NK-92 (cell line): Measurements from ENCODE around the gene ZNF488.

Source experiments
- DNase-seq: peaks from one replicate; lab custom pipeline; 2025; ENCODE audit not compliant: unreplicated experiment; lab: John Stamatoyannopoulos, UW

The ZNF488 gene

DNA sequence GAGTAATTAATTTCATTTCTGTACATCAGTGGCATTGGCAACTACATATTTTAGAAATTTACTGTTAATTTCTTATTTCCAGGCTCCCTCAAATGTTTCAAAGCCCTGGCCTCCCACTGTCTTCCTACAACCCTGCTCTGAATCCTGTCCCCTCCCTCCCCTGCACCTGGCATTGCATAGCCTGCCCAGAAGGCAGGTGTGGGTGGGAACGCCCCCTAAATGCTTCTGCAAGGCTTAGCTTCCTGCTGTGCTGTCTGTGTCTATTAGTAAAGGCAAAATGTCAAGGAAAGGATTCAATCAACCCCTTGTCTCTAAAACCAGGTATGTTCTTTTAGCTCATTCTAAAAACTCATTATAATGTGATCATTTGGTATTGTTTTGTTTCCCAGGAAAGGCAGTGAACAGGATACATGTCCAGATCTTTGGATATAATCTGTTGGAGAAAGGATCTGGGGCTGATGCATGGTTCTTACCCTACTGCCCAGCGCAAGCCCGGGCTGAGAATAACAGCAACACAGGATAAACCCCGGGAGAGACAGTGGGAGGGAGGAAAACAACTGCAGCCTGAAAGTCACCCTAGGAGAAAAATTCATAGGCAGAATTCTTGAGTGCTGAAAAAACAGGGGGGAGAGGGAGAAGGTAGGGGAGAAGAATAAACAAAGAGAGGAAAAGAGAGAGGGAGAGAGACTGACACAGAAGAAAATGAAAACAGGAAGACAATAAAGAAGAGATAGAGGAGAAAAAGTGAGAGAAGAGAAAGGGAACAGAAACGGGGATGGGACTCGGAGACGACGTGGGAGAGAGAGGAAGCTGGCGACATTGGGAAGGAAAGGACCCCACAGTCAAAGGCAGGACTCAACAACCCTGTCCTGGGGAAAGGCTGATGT is 589 bp downstream of the ZNF488 start:
- DNase-seq: no peak

DNA sequence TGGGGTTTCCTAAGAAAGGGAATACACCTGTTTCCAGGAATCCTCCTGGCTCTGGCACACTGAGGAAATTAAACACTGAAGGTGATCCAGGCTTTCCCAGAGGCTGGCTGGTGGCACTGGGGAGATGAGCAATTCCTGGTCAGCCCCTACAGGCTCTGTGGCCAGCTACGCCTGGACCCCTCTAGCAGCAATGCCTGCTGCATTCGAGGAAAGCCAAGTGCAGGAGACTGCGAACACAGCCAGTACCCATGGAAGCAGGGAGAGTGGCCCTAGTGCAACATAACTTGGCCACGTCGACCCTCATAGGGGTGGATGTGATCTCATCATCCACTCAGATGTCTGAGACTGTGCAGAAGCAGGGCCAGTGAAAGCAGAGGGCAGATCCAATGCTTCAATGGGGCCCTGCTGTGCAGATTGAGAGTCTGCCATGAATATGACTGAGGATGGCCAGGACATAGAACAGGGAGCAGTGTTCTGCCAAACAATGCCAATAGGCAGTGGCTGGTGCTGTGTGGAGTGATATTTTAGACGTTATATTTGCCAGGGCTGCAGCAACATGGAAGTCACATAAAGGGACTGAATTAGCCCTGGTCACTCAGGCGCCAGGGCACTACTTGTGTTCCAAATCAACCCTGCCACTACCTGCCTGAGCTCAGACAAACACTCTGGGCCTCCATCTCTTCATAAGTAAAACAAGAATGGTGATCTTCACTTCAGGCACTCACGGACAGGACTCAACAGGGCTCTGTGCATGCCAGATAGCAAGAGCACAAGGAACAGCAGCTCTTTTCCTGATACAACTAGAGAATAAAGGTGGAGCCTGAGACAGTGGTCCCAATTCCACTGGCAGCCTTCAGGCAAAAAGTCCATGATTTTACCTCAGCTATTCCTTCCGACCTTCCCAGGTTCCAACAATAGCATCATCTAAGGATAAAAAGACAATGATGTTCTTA is 2.4 kb downstream of the ZNF488 start:
- no peak for DNase-seq

DNA sequence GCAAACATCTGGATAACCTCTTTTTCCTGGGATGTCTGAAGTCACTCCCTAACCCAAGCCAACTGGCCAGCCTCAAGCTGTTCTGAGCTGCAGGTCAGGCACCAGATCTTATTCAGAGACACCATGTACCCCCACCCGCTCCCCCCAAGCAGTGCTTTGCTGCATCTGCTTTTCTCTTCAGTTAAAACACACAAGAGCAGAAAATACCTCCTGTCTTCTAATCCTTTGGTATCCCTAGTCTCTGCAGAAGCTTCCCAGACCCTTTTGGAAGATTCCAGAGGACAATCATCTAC is 3.0 kb downstream of the ZNF488 start:
- DNase-seq: no peak

DNA sequence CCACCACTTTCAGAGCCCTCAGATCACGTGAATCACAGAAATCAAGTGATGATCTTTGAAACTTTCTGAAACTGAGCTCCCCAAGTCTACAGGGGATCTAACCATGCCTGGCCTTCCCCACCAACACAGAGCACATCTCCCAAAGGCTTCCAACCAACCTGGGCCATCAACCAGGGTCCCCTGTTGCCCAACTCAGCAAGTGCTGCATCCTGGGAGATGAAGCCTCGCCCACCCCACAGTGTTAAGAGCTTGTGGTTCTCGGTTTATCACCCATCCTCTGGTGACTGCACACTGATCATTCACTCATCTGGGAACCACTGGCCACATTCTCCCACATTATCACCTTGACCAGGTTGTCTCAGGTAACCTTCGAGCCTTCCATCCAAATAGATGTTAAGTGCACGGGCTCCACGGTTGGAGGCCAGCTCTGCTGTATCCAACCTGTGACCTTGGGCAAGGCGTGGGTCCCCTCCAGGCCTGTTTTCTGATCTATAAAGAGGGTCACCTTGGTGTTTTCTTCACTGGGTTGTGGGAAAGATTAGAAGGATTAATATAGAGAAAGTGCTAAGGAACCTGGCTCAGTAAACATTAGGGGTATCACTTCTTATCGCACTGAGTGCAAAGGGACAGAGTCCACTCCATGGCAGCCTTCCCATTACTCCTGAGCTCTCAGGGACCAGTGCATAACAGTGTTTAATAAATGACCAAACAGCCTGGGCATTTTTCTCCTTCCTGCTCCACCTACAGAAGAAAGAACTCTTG is 3.6 kb downstream of the ZNF488 start:
- no peak for DNase-seq

DNA sequence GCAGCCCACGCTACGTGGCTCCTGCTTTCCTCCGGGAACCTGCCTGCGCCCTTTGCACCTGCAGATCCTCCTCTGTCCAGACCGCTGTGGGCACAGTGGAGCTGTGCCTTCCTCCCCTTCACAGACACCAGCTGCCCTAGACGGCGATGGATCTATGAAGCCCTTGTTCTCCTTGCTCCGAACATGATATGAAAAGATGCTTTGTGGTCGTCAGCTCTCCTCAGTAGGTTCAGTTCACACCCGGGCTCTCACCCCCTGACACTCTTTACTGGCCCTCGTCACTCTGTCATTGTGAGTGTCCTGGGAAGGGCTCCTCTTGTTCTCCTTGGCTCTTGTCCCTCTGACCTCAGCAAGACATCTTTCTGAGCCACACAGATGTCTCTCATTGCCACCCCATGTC is 4.2 kb downstream of the ZNF488 start:
- no peak for DNase-seq

DNA sequence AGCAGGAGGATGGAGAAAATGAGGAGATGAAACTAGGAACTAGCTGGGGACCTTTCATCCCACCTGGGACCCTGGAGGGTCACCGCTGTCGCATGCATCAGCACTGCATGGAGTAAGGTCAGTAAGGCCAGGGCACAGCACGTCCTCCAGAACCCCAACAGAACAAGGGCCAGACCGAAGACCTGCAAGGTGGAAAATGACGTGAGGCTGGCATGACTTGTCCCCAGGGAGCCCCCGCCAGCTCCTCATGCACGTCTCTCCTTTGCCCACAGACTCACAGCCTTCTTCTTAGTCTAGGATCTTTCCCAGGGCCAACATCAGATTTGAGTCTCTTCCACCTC is 4.7 kb downstream of the ZNF488 start:
- DNase-seq: no peak

DNA sequence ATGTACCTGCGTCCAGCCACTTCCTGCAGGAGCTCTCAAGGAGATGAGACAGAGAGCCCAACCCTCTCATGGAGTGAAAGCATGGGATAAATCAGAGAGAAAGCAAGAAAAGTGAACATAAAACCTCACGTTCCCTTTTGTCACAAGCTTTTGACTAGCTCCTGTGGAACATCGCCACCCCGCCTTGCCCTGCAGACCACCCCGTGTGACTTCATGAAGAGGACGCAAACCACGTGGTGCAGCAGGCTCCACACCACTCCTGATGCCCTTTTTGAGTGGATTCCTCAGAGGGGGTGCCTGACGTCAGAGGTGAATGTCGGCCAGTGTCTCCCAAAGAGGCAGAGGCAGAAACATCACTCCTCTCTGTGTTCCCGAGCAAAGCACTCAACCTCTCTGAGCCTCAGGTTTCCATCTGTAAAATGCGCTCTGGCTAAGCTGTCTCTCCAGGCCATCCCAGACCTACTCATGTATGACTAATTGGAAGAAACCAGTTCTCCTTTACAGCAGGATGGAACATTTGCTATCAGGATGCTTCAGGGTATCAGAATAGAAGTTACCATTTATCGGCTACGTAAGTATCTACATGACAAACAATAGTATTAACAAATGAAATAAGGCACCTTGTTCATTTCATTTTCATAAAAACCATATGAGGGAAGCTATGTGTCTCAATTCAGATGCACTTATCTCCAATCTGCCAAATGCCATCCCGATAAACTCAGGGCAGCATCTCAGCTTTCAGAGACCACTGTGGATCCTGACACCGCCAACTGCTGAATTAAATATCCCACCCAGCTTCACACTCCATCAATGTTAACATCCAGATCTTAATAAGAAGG is 5.3 kb downstream of the ZNF488 start:
- no peak for DNase-seq

DNA sequence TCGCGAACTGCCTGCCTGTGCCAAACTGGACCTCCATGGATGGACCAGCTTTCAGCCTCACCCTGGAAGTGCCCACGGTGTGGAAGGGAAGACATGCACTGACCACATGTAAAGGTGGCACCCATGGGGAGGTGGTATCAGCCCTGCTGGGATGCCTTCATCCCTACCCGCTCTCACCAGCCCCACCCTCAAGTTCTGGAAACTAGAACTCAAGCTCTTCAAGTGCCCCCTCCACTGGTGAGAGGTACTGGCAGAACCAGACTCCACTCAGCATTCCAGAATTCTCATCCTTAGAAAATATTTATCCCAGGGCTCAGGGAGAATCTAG is 5.9 kb downstream of the ZNF488 start:
- no peak for DNase-seq

DNA sequence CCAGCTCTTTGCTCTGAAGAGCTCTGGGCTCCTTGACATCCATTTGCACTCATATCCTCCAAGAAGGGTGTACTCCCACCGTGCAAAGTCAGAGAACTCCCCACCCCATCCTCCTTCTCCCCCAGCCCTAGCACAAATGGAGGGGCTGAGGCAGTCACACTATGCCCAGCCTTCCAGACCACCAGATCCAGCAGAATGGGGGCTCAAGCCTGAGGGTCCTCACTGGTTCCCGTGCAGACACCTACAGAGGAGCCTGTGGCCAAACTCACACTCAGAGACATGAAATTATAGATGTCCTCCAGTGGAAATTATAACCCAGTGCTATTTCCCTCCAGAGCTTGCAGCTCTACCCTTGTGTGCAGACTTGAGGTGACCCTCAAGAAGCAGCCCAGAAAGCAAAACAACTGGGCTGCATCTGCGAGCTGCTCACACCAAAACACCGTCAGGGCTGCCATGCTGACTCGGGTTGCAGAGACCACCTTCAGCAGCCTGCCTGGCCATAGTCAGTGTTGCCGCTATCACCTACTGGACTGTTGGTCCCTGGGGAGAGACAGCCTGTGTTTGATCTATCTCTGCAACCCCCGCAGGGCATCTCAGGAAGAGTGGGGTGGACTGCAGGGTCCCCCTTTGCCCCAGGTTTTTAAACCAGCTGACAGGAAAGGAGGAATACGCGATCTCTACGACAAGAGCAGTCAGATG is 7.4 kb downstream of the ZNF488 start:
- DNase-seq: no peak

DNA sequence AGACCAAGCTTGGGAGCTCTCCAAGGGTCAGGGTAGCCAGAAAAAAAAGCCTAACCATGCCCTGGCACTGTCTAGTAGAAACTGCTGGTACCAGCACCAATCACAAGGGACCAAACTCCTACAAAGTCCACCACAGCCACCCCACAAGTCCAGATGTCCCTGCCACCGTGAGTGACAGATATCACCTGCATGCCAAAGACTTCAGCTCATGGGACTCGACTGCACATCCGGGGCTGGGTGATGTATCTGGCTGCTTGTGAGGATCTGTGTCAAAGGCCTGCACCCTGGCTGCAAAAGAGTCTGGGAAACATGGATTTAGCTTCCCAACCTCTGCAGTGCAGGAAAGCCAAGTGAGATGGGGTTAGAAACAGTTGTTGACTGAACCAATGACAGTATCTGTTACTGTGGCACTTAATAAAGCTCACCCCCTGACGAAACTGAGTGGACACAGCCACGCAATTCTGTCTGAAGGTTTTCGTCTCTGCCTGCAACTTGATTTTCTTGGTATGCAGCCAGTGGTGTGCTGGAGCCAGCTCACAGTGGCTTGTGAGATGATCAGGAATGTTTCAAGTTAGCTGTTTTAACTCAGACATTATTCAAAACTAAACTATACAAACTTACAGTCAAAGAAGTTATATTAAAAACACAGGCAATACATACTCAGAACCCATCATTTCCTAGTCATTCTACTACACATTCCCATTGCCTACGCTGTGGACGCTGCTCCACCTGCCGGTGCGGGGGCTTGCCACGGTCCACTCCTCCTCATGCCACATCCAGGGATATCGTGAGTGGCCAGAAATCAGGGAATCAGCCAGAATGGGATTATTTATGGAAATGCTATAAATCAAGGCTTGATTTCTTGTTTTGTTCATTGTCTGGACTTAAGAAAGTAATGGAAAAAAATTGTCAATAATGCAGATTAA is 9.2 kb downstream of the ZNF488 start:
- DNase-seq: no peak

DNA sequence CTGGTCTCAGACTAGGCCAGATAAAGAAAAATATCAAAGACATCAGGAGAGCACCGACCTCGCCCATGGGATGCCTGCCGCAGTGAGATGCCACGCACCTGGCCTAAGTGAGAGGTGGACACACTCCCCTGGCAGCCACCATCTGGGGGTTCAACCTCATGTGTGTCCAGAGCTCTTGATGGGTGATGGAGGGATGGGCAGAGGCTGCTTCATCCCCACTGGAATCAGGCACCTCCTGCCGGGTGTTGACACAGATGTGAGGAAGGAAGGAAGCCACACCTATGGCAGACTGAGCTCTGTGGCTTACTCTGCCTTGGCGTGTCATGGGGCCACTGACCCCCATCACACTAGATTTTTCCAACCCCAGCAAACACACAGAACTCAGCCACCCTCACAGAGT is 11.4 kb downstream of the ZNF488 start:
- DNase-seq: no peak

DNA sequence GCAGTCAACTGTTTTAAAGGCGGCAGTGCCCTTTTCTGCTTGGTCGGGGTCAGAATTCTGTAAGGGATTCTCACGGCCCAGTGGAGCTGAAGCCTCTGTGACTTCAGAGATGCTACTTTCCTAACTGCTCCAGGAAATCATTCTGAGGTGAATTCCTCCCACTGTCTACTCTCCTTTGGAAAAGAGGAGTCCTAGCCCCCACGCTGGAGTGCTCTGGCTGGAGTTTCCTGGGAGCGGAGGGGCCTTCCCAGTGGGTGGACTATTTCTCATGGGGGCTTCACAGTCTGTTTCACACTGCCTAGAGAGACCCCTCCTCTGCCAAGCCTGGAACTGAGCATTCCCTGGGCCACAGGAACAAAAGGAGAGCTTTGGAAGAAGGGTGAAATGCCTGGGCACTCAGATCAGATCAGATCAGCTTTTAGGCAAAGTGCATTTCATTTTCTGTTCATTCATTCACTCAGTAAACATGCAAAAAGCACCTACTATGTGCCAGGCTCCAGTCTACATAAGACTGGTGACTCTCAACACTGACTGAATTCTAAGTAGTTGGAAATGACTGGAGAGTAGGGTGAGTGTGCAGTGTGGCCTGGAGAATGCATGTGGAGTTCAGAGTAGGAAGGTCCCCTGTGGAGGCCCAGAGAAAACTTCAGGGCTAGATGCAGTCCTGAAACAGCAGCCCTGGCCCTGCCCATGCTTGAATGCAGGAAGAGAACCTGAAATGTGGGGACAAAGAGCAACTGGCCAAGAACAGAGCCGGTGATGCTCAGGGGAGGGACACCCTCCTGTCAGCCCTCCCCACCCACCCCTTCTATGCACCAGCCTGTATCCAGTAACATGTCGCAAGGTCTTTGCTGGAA is 12.2 kb downstream of the ZNF488 start:
- no peak for DNase-seq

DNA sequence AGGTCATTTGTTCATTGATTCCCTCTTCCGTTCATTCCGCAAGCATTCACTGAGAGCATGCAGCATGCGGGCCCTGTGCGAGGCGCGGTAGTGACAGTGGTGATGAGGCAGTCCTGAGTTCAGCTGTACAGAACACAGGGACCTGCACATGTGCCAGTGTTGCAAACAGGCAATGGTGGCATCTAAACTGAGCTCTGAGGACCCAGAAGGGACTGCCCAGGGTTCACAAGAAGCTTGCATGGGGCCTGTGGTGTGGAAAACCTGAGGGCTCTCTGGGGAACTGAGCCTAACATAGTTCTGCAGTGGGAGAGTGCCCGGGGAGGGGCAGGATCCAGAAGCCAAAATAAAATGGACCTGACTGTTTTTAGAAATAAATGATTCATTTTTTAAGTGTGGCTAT is 13.2 kb downstream of the ZNF488 start:
- DNase-seq: no peak

DNA sequence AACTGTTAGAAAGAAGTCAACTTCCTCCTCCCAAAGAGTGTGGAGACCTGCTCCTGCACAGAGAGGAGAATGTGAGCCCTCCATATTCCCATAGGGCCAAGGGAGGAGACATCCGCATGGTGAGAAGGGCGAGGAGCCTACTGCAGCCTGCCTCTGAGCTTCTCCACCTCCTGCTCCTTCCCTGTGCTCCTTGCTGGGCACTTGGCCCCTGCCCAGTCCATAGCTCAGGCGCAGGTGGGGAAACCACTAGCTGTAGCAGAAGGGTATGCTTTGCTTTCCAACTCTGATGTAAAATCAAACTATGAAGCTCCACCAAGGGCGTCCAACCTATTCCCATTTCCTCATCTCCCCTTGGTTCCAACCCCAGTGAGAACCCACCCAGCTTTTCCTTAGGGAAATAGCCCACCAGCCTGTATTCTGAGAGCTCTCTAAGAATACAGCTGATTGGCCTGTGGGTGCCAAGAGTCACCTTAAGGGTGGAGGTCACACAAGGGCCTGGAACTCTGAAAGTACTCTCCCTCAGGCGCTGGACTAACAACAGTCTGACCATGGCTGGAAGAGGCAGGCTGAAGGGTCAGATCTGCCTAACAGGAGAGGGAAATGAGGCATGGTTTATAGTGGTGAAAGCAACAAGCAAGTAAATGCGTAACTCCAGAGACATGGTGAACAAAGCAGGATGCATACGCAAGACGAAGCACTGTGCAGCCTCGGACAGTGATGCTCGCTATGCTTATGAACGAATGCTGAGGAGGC is 13.9 kb downstream of the ZNF488 start:
- no peak for DNase-seq

DNA sequence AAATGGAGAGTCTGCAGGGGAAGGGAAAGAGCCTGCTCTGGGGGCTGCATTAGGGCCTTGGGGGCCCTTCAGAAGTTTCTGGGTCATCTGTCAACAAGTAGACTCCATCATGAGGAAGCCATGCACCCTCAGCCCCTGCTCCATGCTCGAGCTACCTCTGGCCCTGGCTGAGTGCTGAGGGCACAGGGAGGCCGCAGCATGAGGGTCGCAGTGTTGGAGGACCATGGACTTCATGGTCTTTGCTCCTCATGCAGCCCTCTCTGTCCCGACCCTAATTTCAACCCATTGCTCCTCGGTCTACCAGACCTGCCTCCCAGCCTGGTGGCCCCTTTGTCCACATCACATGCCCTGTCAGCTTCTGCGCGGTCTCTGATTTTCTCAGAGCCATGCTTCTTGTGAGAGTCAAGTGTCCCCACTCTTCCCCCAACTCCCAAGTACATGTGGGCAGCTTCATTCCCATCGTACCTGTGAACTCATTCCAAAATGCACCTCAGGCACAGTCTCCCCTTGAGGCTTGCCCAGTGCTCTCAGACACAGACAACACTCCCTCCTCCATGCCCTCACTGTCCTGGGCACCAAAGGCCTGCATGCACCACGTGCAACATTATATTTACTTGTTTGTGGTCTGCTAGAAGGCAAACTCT is 14.7 kb downstream of the ZNF488 start:
- DNase-seq: no peak

DNA sequence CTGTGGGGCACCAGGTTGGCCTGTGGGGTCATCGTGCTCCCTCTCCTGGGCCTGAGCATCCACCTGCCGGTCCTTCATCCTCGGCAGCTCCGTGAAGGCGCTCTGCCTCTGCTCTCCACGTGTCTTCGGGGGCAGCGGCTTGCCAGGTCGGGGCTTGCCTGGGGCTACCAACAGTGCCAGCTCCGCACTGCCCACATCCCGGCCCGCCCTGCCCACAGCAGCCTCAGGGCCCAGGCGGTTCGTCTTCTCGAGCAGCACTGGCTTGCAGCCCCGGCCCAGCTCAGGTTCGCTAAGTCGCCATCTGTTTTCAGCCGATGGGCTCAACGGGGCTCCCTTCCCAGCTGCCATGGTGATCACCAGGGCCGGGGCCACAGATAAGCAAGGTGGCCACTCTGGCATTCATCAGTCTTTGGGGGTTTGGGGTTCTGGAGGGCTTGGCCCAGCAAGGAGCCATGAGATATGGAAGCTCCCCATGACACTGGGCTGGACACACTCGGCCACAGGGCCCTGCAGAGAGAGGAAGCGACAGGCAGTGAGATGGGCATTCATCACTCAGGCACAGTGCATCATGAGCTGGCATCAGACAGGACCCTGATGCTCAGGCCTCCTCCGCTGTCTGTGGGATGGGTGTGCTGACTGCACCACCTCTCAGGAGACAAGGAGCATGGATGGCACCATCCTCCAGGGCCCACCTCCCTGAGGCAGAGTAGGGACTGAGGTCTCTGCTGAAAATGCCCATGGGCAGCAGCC is 15.5 kb downstream of the ZNF488 start:
- no peak for DNase-seq
